HCT116 (cell line): ENCODE measurements around the gene TM4SF20. TPM values are rescaled to one million over a fixed set of nuclear protein-coding genes. Genes with fewer than 3 reads are reported as not detected.

ENCODE experiments used
- ATAC-seq: fragments of 200-7000 bp; cut with Tn5 transposase; 2 replicates; pipeline ENCODE4 v1.9.1; 2020; ENCODE audit warnings: mild to moderate bottlenecking, moderate library complexity
- BruUV-seq: library from RNA; stranded (reverse); fragments of 400-500 nt; replicated peaks from 2 replicates; lab custom pipeline; 2021; lab: Mats Ljungman, UMichigan
- CTCF ChIA-PET: fragments of 300-600 bp; sonication (Branson Sonifier 250); formaldehyde crosslinking; loops from one replicate; lab custom pipeline; 2021; ENCODE audit warnings: antibody characterized with exemption; lab: Charles Lee
- POLR2A ChIA-PET: fragments of 300-600, 350-600 bp; sonication (Branson Sonifier 250); formaldehyde crosslinking; loops from one replicate; lab custom pipeline; 2021; ENCODE audit warnings: antibody characterized with exemption; lab: Charles Lee
- RAD21 ChIA-PET, 2 experiments: fragments of 300-600 bp; sonication (Branson Sonifier 250); formaldehyde crosslinking; loops; one replicate each; lab custom pipeline; 2023; ENCODE audit warnings: low total read pairs in 2 of 2; ENCODE audit not compliant: uncharacterized antibody in 2 of 2, unreplicated experiment in 2 of 2, low non-redundant PET in 1 of 2; lab: Charles Lee
- DNase-seq: peaks from one replicate; pipeline ENCODE4 v3.0.0-alpha.2; 2010; ENCODE audit warnings: low read depth, low spot score
- H2AFZ ChIP-seq: fragments of 200-600 bp; shearing (Covaris generic), sonication (generic); 2 replicates; pipeline ENCODE4 v1.6.1; 2017; ENCODE audit warnings: low read depth, mixed run types, mixed read lengths, antibody characterized with exemption, low read length; ENCODE audit not compliant: poor library complexity, severe bottlenecking
- H3K27ac ChIP-seq: 2 replicates; pipeline ENCODE4 v1.5.1; 2012; ENCODE audit warnings: low read depth, low read length
- H3K27me3 ChIP-seq: fragments of 200-600 bp; sonication (generic); 2 replicates; pipeline ENCODE4 v1.6.1; 2016; ENCODE audit warnings: mixed run types, low read length, mixed read lengths; ENCODE audit not compliant: insufficient read depth
- H3K36me3 ChIP-seq, 2 experiments: fragments of 200-500 bp in 1 of 2; fragments of 200-600 bp in 1 of 2; sonication (Bioruptor generic) in 1 of 2; sonication (generic) in 1 of 2; 2 replicates each; pipeline versions ENCODE4 v1.5.1 to v1.6.1; 2014 to 2016; ENCODE audit warnings: low read length in 2 of 2, inconsistent platforms in 1 of 2, mixed read lengths in 1 of 2, mixed run types in 1 of 2; ENCODE audit not compliant: insufficient read depth in 2 of 2, control insufficient read depth in 1 of 2
- H3K4me1 ChIP-seq, 2 experiments: fragments of 200-600 bp in 1 of 2; sonication (generic) in 1 of 2; 2 replicates each; pipeline versions ENCODE4 v1.5.1 to v1.6.1; 2012 to 2017; ENCODE audit warnings: low read length in 2 of 2, inconsistent platforms in 1 of 2, mild to moderate bottlenecking in 1 of 2, mixed read lengths in 1 of 2, mixed run types in 1 of 2, moderate library complexity in 1 of 2; ENCODE audit not compliant: insufficient read depth in 2 of 2, control insufficient read depth in 1 of 2
- H3K4me2 ChIP-seq: fragments of 200-600 bp; sonication (generic); 2 replicates; pipeline ENCODE4 v1.6.1; 2017; ENCODE audit warnings: mixed run types, low read length, mixed read lengths
- H3K4me3 ChIP-seq, 2 experiments: fragments of 200-600 bp in 1 of 2; sonication (generic) in 1 of 2; replicated peaks in 1 of 2; 2 replicates each; pipeline ENCODE4 v1.5.1; 2011 to 2016; ENCODE audit warnings: low read length in 2 of 2, control low read depth in 1 of 2, low read depth in 1 of 2, mild to moderate bottlenecking in 1 of 2, mixed read lengths in 1 of 2, mixed run types in 1 of 2
- H3K79me2 ChIP-seq: fragments of 200-600 bp; sonication (generic); 2 replicates; pipeline ENCODE4 v1.6.1; 2017; ENCODE audit warnings: mild to moderate bottlenecking, mixed run types, low read length, moderate library complexity, mixed read lengths; ENCODE audit not compliant: insufficient read depth
- H3K9ac ChIP-seq: fragments of 200-600 bp; sonication (generic); 2 replicates; pipeline ENCODE4 v1.6.1; 2016; ENCODE audit warnings: low read length, mixed read lengths
- H3K9me2 ChIP-seq: fragments of 200-600 bp; sonication (generic), shearing (Covaris generic); 2 replicates; pipeline ENCODE4 v1.6.1; 2017; ENCODE audit warnings: mixed run types, mild to moderate bottlenecking, moderate library complexity; ENCODE audit not compliant: insufficient read depth
- H3K9me3 ChIP-seq, 2 experiments: fragments of 200-500 bp in 1 of 2; fragments of 200-600 bp in 1 of 2; sonication (Bioruptor generic) in 1 of 2; sonication (generic) in 1 of 2; 2 replicates each; pipeline ENCODE4 v1.6.1; 2014 to 2017; ENCODE audit warnings: low read length in 2 of 2, mixed read lengths in 2 of 2, inconsistent platforms in 1 of 2, low read depth in 1 of 2, mild to moderate bottlenecking in 1 of 2, mixed run types in 1 of 2, moderate library complexity in 1 of 2; ENCODE audit not compliant: control insufficient read depth in 1 of 2, insufficient read depth in 1 of 2
- H4K20me1 ChIP-seq: fragments of 200-600 bp; sonication (generic), shearing (Covaris generic); 2 replicates; pipeline ENCODE4 v1.6.1; 2017; ENCODE audit warnings: mixed run types, mild to moderate bottlenecking, moderate library complexity; ENCODE audit not compliant: insufficient read depth
- ATF3 ChIP-seq: IDR thresholded peaks from 2 replicates; pipeline ENCODE4 v1.6.1; 2012
- CEBPB ChIP-seq: IDR thresholded peaks from 2 replicates; pipeline ENCODE4 v1.6.1; 2012; ENCODE audit warnings: low read depth
- ELF1 ChIP-seq: IDR thresholded peaks from 2 replicates; pipeline ENCODE4 v1.6.1; 2012; ENCODE audit warnings: low read depth, borderline replicate concordance
- FOSL1 ChIP-seq: IDR thresholded peaks from 2 replicates; pipeline ENCODE4 v1.6.1; 2012; ENCODE audit warnings: low read depth
- JUND ChIP-seq: IDR thresholded peaks from 2 replicates; pipeline ENCODE4 v1.6.1; 2012
- POLR2A ChIP-seq: IDR thresholded peaks from 2 replicates; pipeline ENCODE4 v1.7.0; 2011; ENCODE audit warnings: borderline replicate concordance; ENCODE audit not compliant: insufficient read depth, insufficient read length; ENCODE audit errors: extremely low read depth
- POLR2AphosphoS5 ChIP-seq: IDR thresholded peaks from 2 replicates; pipeline ENCODE4 v1.6.1; 2011; ENCODE audit warnings: mild to moderate bottlenecking, low read depth, low read length, moderate library complexity
- SP1 ChIP-seq: IDR thresholded peaks from 2 replicates; pipeline ENCODE4 v1.6.1; 2012; ENCODE audit warnings: low read depth
- TCF7L2 ChIP-seq: IDR thresholded peaks from 2 replicates; pipeline ENCODE4 v1.7.0; 2011; ENCODE audit warnings: borderline replicate concordance, inconsistent platforms; ENCODE audit not compliant: insufficient read depth, insufficient read length; ENCODE audit errors: extremely low read depth
- YY1 ChIP-seq: IDR thresholded peaks from 2 replicates; pipeline ENCODE4 v1.6.1; 2011; ENCODE audit warnings: low read length, low read depth, moderate library complexity, mild to moderate bottlenecking; ENCODE audit not compliant: insufficient replicate concordance; ENCODE audit errors: extremely low read depth
- ZBTB33 ChIP-seq: IDR thresholded peaks from 2 replicates; pipeline ENCODE4 v1.6.1; 2011; ENCODE audit warnings: mild to moderate bottlenecking, low read length, moderate library complexity; ENCODE audit not compliant: insufficient replicate concordance; ENCODE audit errors: extremely low read depth
- ZNF274 ChIP-seq: fragments of 200-500 bp; sonication (Bioruptor generic); IDR thresholded peaks from 2 replicates; pipeline ENCODE4 v1.6.1; 2014; ENCODE audit warnings: mild to moderate bottlenecking, low read depth, low read length, inconsistent platforms
- intact Hi-C: fragments of 100-400 bp; cut with micrococcal nuclease; formaldehyde crosslinking; loops from 2 replicates; pipeline ENCODE4 v1.10.0; 2022
- total RNA-seq: library from RNA; stranded (reverse); gene quantifications from one replicate; pipeline ENCODE4 v1.2.1, GENCODE V29; 2021; ENCODE audit not compliant: unreplicated experiment

TM4SF20 gene
- total RNA-seq, 1 experiment from 2014 or later = not detected

- no peak for TF ChIP-seq POLR2A
- no peak for TF ChIP-seq CEBPB
- TF ChIP-seq, all 23 proteins: peak for 0
Measured at GRCh38 chr2:227344231-227344630, 34.9 kb downstream of the TM4SF20 start (continued).

- Histone ChIP-seq H4K20me1 (no peaks in the 10 kb centered on the region), H2AFZ (no peak overlapping the region), H3K9ac (no peak overlapping the region), H3K36me3 (peaks cover 14 to 18% of the 10 kb centered on the region in 2 experiments; a peak in 3 of 4 replicates), H3K4me2 (no peak overlapping the region), H3K79me2 (no peaks in the 10 kb centered on the region), H3K9me2 (no peaks in the 10 kb centered on the region), H3K27ac (no peak overlapping the region), H3K9me3 (no peaks in the 10 kb centered on the region), H3K27me3 (no peaks in the 10 kb centered on the region), H3K4me3 (no peak overlapping the region), H3K4me1 (no peaks in the 10 kb centered on the region)
- ChIA-PET CTCF (no interaction called here), POLR2A (no interaction called here), RAD21 (no interaction called here)
- TF ChIP-seq JUND = no peak
- TF ChIP-seq ZNF274 = no peak
- TF ChIP-seq POLR2AphosphoS5 = no peak
- no peak for TF ChIP-seq POLR2A
- TF ChIP-seq TCF7L2 = no peak
- no peak for TF ChIP-seq ATF3
- no peak for TF ChIP-seq ELF1
- no peak for TF ChIP-seq SP1
- TF ChIP-seq FOSL1 = no peak
- TF ChIP-seq ZBTB33 = no peak
- TF ChIP-seq YY1 = no peak
- TF ChIP-seq CEBPB = no peak
- DNase-seq (no peak), ATAC-seq (no peak)
- intact Hi-C loops = loop anchor here (10.0 kb wide), 1 partner anchor 207 kb away; no protein-coding TSS in a partner anchor
- no TSS peak for BruUV-seq
Measured at GRCh38 chr2:227341553-227341952, 37.6 kb downstream of the TM4SF20 start.
